ENCODE measurements around the gene INMT.

DNA sequence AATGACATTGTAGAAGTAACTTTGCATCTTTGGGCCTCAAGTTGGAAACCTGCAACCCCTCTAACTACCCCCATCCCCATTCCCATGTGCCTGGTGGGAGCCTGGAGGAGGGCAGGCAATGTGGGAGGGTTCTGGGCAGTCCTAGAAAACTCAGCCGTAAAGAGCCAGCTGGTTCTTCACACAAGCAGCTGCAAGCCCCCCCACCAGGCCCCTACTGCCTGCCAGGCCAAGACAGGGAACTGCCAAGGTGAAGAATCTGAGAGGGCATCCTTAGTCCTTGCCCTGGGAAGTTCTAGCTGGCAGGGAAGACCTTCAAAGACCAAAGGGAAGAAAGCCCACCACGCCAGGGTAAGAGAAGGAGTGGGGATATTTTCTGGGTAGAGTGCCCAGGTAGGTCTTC lies 12.2 kb upstream of the INMT start:
- TF ChIP-seq, protein P1, sequence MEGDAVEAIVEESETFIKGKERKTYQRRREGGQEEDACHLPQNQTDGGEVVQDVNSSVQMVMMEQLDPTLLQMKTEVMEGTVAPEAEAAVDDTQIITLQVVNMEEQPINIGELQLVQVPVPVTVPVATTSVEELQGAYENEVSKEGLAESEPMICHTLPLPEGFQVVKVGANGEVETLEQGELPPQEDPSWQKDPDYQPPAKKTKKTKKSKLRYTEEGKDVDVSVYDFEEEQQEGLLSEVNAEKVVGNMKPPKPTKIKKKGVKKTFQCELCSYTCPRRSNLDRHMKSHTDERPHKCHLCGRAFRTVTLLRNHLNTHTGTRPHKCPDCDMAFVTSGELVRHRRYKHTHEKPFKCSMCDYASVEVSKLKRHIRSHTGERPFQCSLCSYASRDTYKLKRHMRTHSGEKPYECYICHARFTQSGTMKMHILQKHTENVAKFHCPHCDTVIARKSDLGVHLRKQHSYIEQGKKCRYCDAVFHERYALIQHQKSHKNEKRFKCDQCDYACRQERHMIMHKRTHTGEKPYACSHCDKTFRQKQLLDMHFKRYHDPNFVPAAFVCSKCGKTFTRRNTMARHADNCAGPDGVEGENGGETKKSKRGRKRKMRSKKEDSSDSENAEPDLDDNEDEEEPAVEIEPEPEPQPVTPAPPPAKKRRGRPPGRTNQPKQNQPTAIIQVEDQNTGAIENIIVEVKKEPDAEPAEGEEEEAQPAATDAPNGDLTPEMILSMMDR (IDR thresholded peaks at IDR 0.05; ENCODE audit: insufficient read depth, low read length): no peak
- TF ChIP-seq GABPA (IDR thresholded peaks at IDR 0.05; ENCODE audit: low read depth) (no peak), REST (IDR thresholded peaks at IDR 0.05; ENCODE audit: insufficient replicate concordance, low read depth) (no peak)

Data from HL-60 (cell line).